Astrocyte (in vitro differentiated cells and primary cell): Measurements from ENCODE around the gene OXSR1. TPM values are rescaled to one million over a fixed set of nuclear protein-coding genes. Genes with fewer than 3 reads are reported as not detected.
A peak's percentile ranks its signal among the peaks of the same experiment; 100 is the strongest.

Experiments used
- DNase-seq: peaks from one replicate; pipeline ENCODE4 v3.0.0-alpha.2; 2010; ENCODE audit warnings: low read depth
- FAIRE-seq: peaks from 2 replicates; lab custom pipeline; 2011; peaks lifted over from hg19 to GRCh38; lab: Jason Lieb, UNC
- H2AFZ ChIP-seq: 2 replicates; pipeline ENCODE4 v1.6.0; 2012; ENCODE audit warnings: low read depth, low read length, inconsistent platforms
- H3K27ac ChIP-seq: 2 replicates; pipeline ENCODE4 v1.5.1; 2011; ENCODE audit warnings: low read depth, low read length, inconsistent platforms
- H3K27me3 ChIP-seq: 2 replicates; pipeline ENCODE4 v1.6.0; 2011; ENCODE audit warnings: low read length, inconsistent platforms; ENCODE audit not compliant: insufficient read depth
- H3K36me3 ChIP-seq: 2 replicates; pipeline ENCODE4 v1.5.1; 2011; ENCODE audit warnings: low read length, inconsistent platforms; ENCODE audit not compliant: insufficient read depth
- H3K4me1 ChIP-seq: 2 replicates; pipeline ENCODE4 v1.5.1; 2011; ENCODE audit warnings: low read length, inconsistent platforms; ENCODE audit not compliant: insufficient read depth
- H3K4me2 ChIP-seq: 2 replicates; pipeline ENCODE4 v1.6.0; 2012; ENCODE audit warnings: low read length, inconsistent platforms
- H3K4me3 ChIP-seq: 2 replicates; pipeline ENCODE4 v1.5.1; 2011; ENCODE audit warnings: low read depth, mild to moderate bottlenecking, low read length, inconsistent platforms; ENCODE audit not compliant: insufficient read depth
- H3K79me2 ChIP-seq: 2 replicates; pipeline ENCODE4 v1.6.0; 2012; ENCODE audit warnings: mild to moderate bottlenecking, low read length, inconsistent platforms; ENCODE audit not compliant: insufficient read depth
- H3K9ac ChIP-seq: 2 replicates; pipeline ENCODE4 v1.6.0; 2012; ENCODE audit warnings: mild to moderate bottlenecking, low read length, inconsistent platforms
- H3K9me3 ChIP-seq: 2 replicates; pipeline ENCODE4 v1.5.1; 2012; ENCODE audit warnings: low read depth, mild to moderate bottlenecking, low read length, inconsistent platforms; ENCODE audit not compliant: insufficient read depth
- H4K20me1 ChIP-seq: 2 replicates; pipeline ENCODE4 v1.6.0; 2012; ENCODE audit warnings: low read length, inconsistent platforms; ENCODE audit not compliant: insufficient read depth
- H3K27ac Mint-ChIP-seq: one replicate; pipeline ENCODE4 v1.8.0; 2021; ENCODE audit warnings: mild to moderate bottlenecking, mixed read lengths; ENCODE audit not compliant: unreplicated experiment
- H3K27me3 Mint-ChIP-seq: one replicate; pipeline ENCODE4 v1.8.0; 2021; ENCODE audit warnings: low read depth, mixed read lengths; ENCODE audit not compliant: unreplicated experiment
- H3K36me3 Mint-ChIP-seq: one replicate; pipeline ENCODE4 v1.8.0; 2021; ENCODE audit warnings: low read depth, mixed read lengths; ENCODE audit not compliant: unreplicated experiment
- H3K4me1 Mint-ChIP-seq: one replicate; pipeline ENCODE4 v1.8.0; 2021; ENCODE audit warnings: low read depth, mixed read lengths; ENCODE audit not compliant: unreplicated experiment
- H3K4me3 Mint-ChIP-seq: one replicate; pipeline ENCODE4 v1.8.0; 2021; ENCODE audit warnings: mild to moderate bottlenecking, moderate library complexity, mixed read lengths; ENCODE audit not compliant: unreplicated experiment
- H3K9me3 Mint-ChIP-seq: one replicate; pipeline ENCODE4 v1.8.0; 2021; ENCODE audit warnings: mild to moderate bottlenecking, mixed read lengths; ENCODE audit not compliant: unreplicated experiment
- CTCF ChIP-seq: IDR thresholded peaks from 2 replicates; pipeline ENCODE4 v1.5.1; 2011; ENCODE audit warnings: low read depth, mild to moderate bottlenecking, inconsistent platforms, low read length, moderate library complexity; ENCODE audit not compliant: insufficient read depth
- EZH2 ChIP-seq: IDR thresholded peaks from 2 replicates; pipeline ENCODE4 v1.6.1; 2012; ENCODE audit warnings: mild to moderate bottlenecking, low read length, inconsistent platforms; ENCODE audit not compliant: insufficient read depth
- total RNA-seq: library from RNA; stranded (reverse); gene quantifications from 2 replicates; pipeline ENCODE4 v1.2.1, GENCODE V29; 2021

Gene OXSR1
- total RNA-seq, 1 donor from 2014 or later: 83.1 TPM

GRCh38 chr3:38137615-38138348 lies 27.6 kb upstream of the OXSR1 start:
- H3K4me1 ChIP-seq: peaks cover 18% of the 10 kb centered on the region
- FAIRE-seq: no peak
- no peaks in the 10 kb centered on the region for H3K9me3 ChIP-seq
- peak overlapping the region; percentile 76 for H3K4me3 ChIP-seq
- H3K36me3 ChIP-seq: no peaks in the 10 kb centered on the region
- Mint-ChIP-seq H3K4me3 (peak overlapping the region; percentile 93), H3K9me3 (no peaks in the 10 kb centered on the region), H3K27me3 (no peaks in the 10 kb centered on the region), H3K36me3 (peaks cover 23% of the 10 kb centered on the region), H3K4me1 (peaks cover 43% of the 10 kb centered on the region), H3K27ac (peak overlapping the region; percentile 88)
- peaks cover 38% of the 10 kb centered on the region for H3K79me2 ChIP-seq
- peak overlapping the region; percentile 92 for H3K4me2 ChIP-seq
- H2AFZ ChIP-seq: peak overlapping the region; percentile 92
- TF ChIP-seq EZH2 (no peak), CTCF (peak; percentile 14)
- H4K20me1 ChIP-seq: peaks cover 27% of the 10 kb centered on the region
- peak overlapping the region; percentile 73 for H3K9ac ChIP-seq
- H3K27ac ChIP-seq: peak overlapping the region; percentile 73
- no peaks in the 10 kb centered on the region for H3K27me3 ChIP-seq
- DNase-seq: no peak

- Mint-ChIP-seq H3K4me3 (peak within 1 kb of the TSS; percentile 93), H3K4me1 (peaks cover 36% of the 10 kb centered on the region), H3K27ac (peak within 1 kb of the TSS; percentile 88), H3K36me3 (peaks cover 23% of the 10 kb centered on the region), H3K9me3 (no peaks in the 10 kb centered on the region), H3K27me3 (no peaks in the 10 kb centered on the region)
- Histone ChIP-seq H3K9ac (peak within 1 kb of the TSS; percentile 73), H4K20me1 (peaks cover 22% of the 10 kb centered on the region), H3K4me3 (peak within 1 kb of the TSS; percentile 76), H3K4me1 (peaks cover 18% of the 10 kb centered on the region), H3K27ac (peak within 1 kb of the TSS; percentile 73), H2AFZ (peak within 1 kb of the TSS; percentile 92), H3K36me3 (no peaks in the 10 kb centered on the region), H3K4me2 (peak within 1 kb of the TSS; percentile 92), H3K79me2 (peaks cover 36% of the 10 kb centered on the region), H3K27me3 (no peaks in the 10 kb centered on the region), H3K9me3 (no peaks in the 10 kb centered on the region)
- no peak for TF ChIP-seq EZH2
- TF ChIP-seq CTCF: no peak
- DNase-seq (peak; percentile 39), FAIRE-seq (no peak)
Observed at GRCh38 chr3:38138349-38139190, 26.8 kb upstream of the OXSR1 start, which contains the start of gene MYD88. TSS of gene MYD88 (plus strand) at chr3:38138661. CDS start at chr3:38138701, 40 bp downstream.
